Neuronal stem cell (in vitro differentiated cells): ENCODE results near the gene TCP1.
A peak's percentile ranks its signal among the peaks of the same experiment; 100 is the strongest.

Experiments used
- DNase-seq: peaks from one replicate; pipeline ENCODE4 v3.0.0-alpha.2; 2013; ENCODE audit warnings: low spot score
- H2AFZ ChIP-seq: one replicate; pipeline ENCODE4 v1.6.1; 2013; ENCODE audit warnings: mild to moderate bottlenecking, low read length, inconsistent platforms
- H2AK5ac ChIP-seq: 2 replicates; pipeline ENCODE4 v1.6.1; 2013; ENCODE audit warnings: low read depth, mild to moderate bottlenecking, inconsistent platforms, low read length, moderate library complexity, mixed read lengths
- H2BK120ac ChIP-seq: 2 replicates; pipeline ENCODE4 v1.6.1; 2013; ENCODE audit warnings: low read depth, mild to moderate bottlenecking, inconsistent platforms, low read length, moderate library complexity, mixed read lengths
- H2BK12ac ChIP-seq: one replicate; pipeline ENCODE4 v1.6.1; 2013; ENCODE audit warnings: low read length, inconsistent platforms
- H2BK15ac ChIP-seq: 2 replicates; pipeline ENCODE4 v1.6.1; 2013; ENCODE audit warnings: mild to moderate bottlenecking, low read length, inconsistent platforms, mixed read lengths
- H2BK5ac ChIP-seq: one replicate; pipeline ENCODE4 v1.6.1; 2013; ENCODE audit warnings: inconsistent platforms, mild to moderate bottlenecking, low read length, moderate library complexity
- H3K14ac ChIP-seq: one replicate; pipeline ENCODE4 v1.6.1; 2013; ENCODE audit warnings: low read length, inconsistent platforms
- H3K18ac ChIP-seq: 2 replicates; pipeline ENCODE4 v1.6.1; 2013; ENCODE audit warnings: low read length, inconsistent platforms
- H3K23ac ChIP-seq: 2 replicates; pipeline ENCODE4 v1.6.1; 2013; ENCODE audit warnings: low read depth, mild to moderate bottlenecking, mixed read lengths, low read length, inconsistent platforms; ENCODE audit not compliant: poor library complexity
- H3K27ac ChIP-seq: replicated peaks from 3 replicates; pipeline ENCODE4 v1.5.1; 2013; ENCODE audit warnings: low read length, inconsistent platforms
- H3K27me3 ChIP-seq, 3 experiments: 2 replicates each; pipeline ENCODE4 v1.6.1; 2013; ENCODE audit warnings: low read length in 3 of 3, mild to moderate bottlenecking in 2 of 3, inconsistent platforms in 1 of 3, low read depth in 1 of 3, mixed read lengths in 1 of 3, moderate library complexity in 1 of 3; ENCODE audit not compliant: control insufficient read depth in 3 of 3, insufficient read depth in 3 of 3
- H3K36me3 ChIP-seq, 2 donors: replicated peaks in 1 of 2; 2 replicates each; pipeline ENCODE4 v1.6.1; 2013; ENCODE audit warnings: low read length in 2 of 2; ENCODE audit not compliant: control insufficient read depth in 2 of 2, insufficient read depth in 2 of 2
- H3K4ac ChIP-seq: 2 replicates; pipeline ENCODE4 v1.6.1; 2013; ENCODE audit warnings: inconsistent platforms, mild to moderate bottlenecking, low read length, moderate library complexity
- H3K4me1 ChIP-seq, 2 donors: 1 replicate in 1 of 2; 2 replicates in 1 of 2; pipeline ENCODE4 v1.6.1; 2013; ENCODE audit warnings: low read length in 2 of 2, low read depth in 1 of 2; ENCODE audit not compliant: control insufficient read depth in 2 of 2, insufficient read depth in 1 of 2
- H3K4me2 ChIP-seq: one replicate; pipeline ENCODE4 v1.6.1; 2013; ENCODE audit warnings: mild to moderate bottlenecking, low read length, inconsistent platforms; ENCODE audit not compliant: insufficient read depth, poor library complexity, severe bottlenecking
- H3K4me3 ChIP-seq, 2 donors: 2 replicates each; pipeline ENCODE4 v1.5.1; 2013; ENCODE audit warnings: low read length in 2 of 2, mild to moderate bottlenecking in 2 of 2, inconsistent platforms in 1 of 2, moderate library complexity in 1 of 2
- H3K79me1 ChIP-seq: one replicate; pipeline ENCODE4 v1.6.1; 2013; ENCODE audit warnings: low read depth, mild to moderate bottlenecking, inconsistent platforms, low read length, moderate library complexity
- H3K9ac ChIP-seq: one replicate; pipeline ENCODE4 v1.6.1; 2013; ENCODE audit warnings: mild to moderate bottlenecking, low read depth, low read length, inconsistent platforms; ENCODE audit not compliant: poor library complexity
- H3K9me3 ChIP-seq, 2 donors: replicated peaks in 1 of 2; 2 replicates each; pipeline versions ENCODE3 to v1.6.1; 2013; ENCODE audit warnings: low read length in 2 of 2, mild to moderate bottlenecking in 2 of 2, inconsistent platforms in 1 of 2, low read depth in 1 of 2, mixed read lengths in 1 of 2, moderate library complexity in 1 of 2; ENCODE audit not compliant: control insufficient read depth in 2 of 2, insufficient read depth in 1 of 2
- H4K8ac ChIP-seq: one replicate; pipeline ENCODE4 v1.6.1; 2013; ENCODE audit warnings: low read depth, mild to moderate bottlenecking, inconsistent platforms, low read length, moderate library complexity
- H4K91ac ChIP-seq: one replicate; pipeline ENCODE4 v1.6.1; 2013; ENCODE audit warnings: low read length, low read depth, mild to moderate bottlenecking, inconsistent platforms; ENCODE audit not compliant: poor library complexity
- WGBS, 2 donors: extraction: QIAGEN DNeasy Blood & Tissue Kit; methylation state at CpG; one replicate each; pipeline ENCODE4 v1.1.7; 2013; ENCODE audit warnings: missing lambda C conversion rate in 2 of 2, mixed read lengths in 1 of 2; ENCODE audit not compliant: insufficient read length in 2 of 2, insufficient replicate concordance in 1 of 2; ENCODE audit errors: extremely low coverage in 2 of 2; 5-methylcytosine and 5-hydroxymethylcytosine counted together

The TCP1 gene

GRCh38 chr6:159831373-159831679 lies 41.9 kb upstream of the TCP1 start:
- H2AK5ac ChIP-seq = no peak overlapping the region
- no peak overlapping the region for H2BK5ac ChIP-seq
- H3K23ac ChIP-seq = peak overlapping the region; percentile 10
- H3K4ac ChIP-seq = no peak overlapping the region
- H3K27me3 ChIP-seq = peaks cover 0 to 8% (median 0%) of the 10 kb centered on the region in 3 experiments
- no peak for DNase-seq
- no peaks in the 10 kb centered on the region for H3K4me1 ChIP-seq
- H2BK15ac ChIP-seq = no peak overlapping the region
- H2BK12ac ChIP-seq = no peak overlapping the region
- no peak overlapping the region for H4K8ac ChIP-seq
- H3K79me1 ChIP-seq = no peaks in the 10 kb centered on the region
- H2BK120ac ChIP-seq = no peak overlapping the region
- H3K36me3 ChIP-seq = no peaks in the 10 kb centered on the region
- H3K18ac ChIP-seq = peak overlapping the region; percentile 8
- H4K91ac ChIP-seq = no peak overlapping the region
- H2AFZ ChIP-seq = no peak overlapping the region
- H3K9ac ChIP-seq = no peak overlapping the region
- no CpG with 5 or more reads among the region's 4 CpGs for WGBS, 2 donors
- no peak overlapping the region for H3K4me3 ChIP-seq
- H3K9me3 ChIP-seq = no peaks in the 10 kb centered on the region
- no peak overlapping the region for H3K4me2 ChIP-seq
- no peak overlapping the region for H3K27ac ChIP-seq
- no peak overlapping the region for H3K14ac ChIP-seq

GRCh38 chr6:159830501-159831372 lies 41.3 kb upstream of the TCP1 start:
- no peak overlapping the region for H4K8ac ChIP-seq
- H3K36me3 ChIP-seq = no peaks in the 10 kb centered on the region
- no peak overlapping the region for H3K4ac ChIP-seq
- H2BK12ac ChIP-seq = no peak overlapping the region
- H2BK5ac ChIP-seq = no peak overlapping the region
- H3K79me1 ChIP-seq = no peaks in the 10 kb centered on the region
- H3K23ac ChIP-seq = peak overlapping the region; percentile 10
- H3K27ac ChIP-seq = no peak overlapping the region
- no peaks in the 10 kb centered on the region for H3K4me1 ChIP-seq
- H3K4me2 ChIP-seq = no peak overlapping the region
- no peak overlapping the region for H4K91ac ChIP-seq
- H3K9ac ChIP-seq = no peak overlapping the region
- H3K27me3 ChIP-seq = peaks cover 0 to 8% (median 0%) of the 10 kb centered on the region in 3 experiments
- no peak overlapping the region for H2BK15ac ChIP-seq
- H3K18ac ChIP-seq = no peak overlapping the region
- peak overlapping the region; percentile 57 for H3K14ac ChIP-seq
- H2AFZ ChIP-seq = peak overlapping the region; percentile 64
- no peaks in the 10 kb centered on the region for H3K9me3 ChIP-seq
- DNase-seq = no peak
- no peak overlapping the region for H2BK120ac ChIP-seq
- H3K4me3 ChIP-seq = no peak overlapping the region
- WGBS, 2 donors = no CpG with 5 or more reads among the region's 11 CpGs
- H2AK5ac ChIP-seq = no peak overlapping the region

- Histone ChIP-seq H3K23ac (no peak overlapping the region), H3K36me3 (no peaks in the 10 kb centered on the region), H3K9ac (no peak overlapping the region), H3K14ac (no peak overlapping the region), H3K4ac (no peak overlapping the region), H3K18ac (no peak overlapping the region), H2BK5ac (no peak overlapping the region), H2BK12ac (no peak overlapping the region), H3K79me1 (no peaks in the 10 kb centered on the region), H2AK5ac (no peak overlapping the region), H3K4me3 (no peak overlapping the region), H4K91ac (no peak overlapping the region), H2BK120ac (no peak overlapping the region), H3K27me3 (peaks cover 0 to 6% (median 0%) of the 10 kb centered on the region in 3 experiments), H3K27ac (no peak overlapping the region), H3K9me3 (no peaks in the 10 kb centered on the region), H3K4me2 (no peak overlapping the region), H3K4me1 (no peaks in the 10 kb centered on the region), H2BK15ac (no peak overlapping the region), H2AFZ (no peak overlapping the region), H4K8ac (no peak overlapping the region)
- no CpG with 5 or more reads among the region's 4 CpGs for WGBS, 2 donors
- DNase-seq = no peak
Observed at GRCh38 chr6:159829526-159829925, 40.1 kb upstream of the TCP1 start.

- H2BK120ac ChIP-seq = no peak overlapping the region
- no peak overlapping the region for H3K18ac ChIP-seq
- H2BK15ac ChIP-seq = no peak overlapping the region
- no peaks in the 10 kb centered on the region for H3K79me1 ChIP-seq
- H2BK12ac ChIP-seq = no peak overlapping the region
- no peak overlapping the region for H3K9ac ChIP-seq
- no peak overlapping the region for H4K91ac ChIP-seq
- no peak overlapping the region for H4K8ac ChIP-seq
- no peak overlapping the region for H3K27ac ChIP-seq
- H3K36me3 ChIP-seq = no peaks in the 10 kb centered on the region
- no peaks in the 10 kb centered on the region for H3K9me3 ChIP-seq
- H3K23ac ChIP-seq = no peak overlapping the region
- no CpG with 5 or more reads among the region's 7 CpGs for WGBS, 2 donors
- H2BK5ac ChIP-seq = no peak overlapping the region
- DNase-seq = no peak
- H3K4me3 ChIP-seq = no peak overlapping the region
- H3K4me1 ChIP-seq = no peaks in the 10 kb centered on the region
- H3K4me2 ChIP-seq = no peak overlapping the region
- no peak overlapping the region for H3K4ac ChIP-seq
- H3K14ac ChIP-seq = no peak overlapping the region
- no peak overlapping the region for H2AK5ac ChIP-seq
- H2AFZ ChIP-seq = no peak overlapping the region
- peaks cover 0 to 3% (median 0%) of the 10 kb centered on the region in 3 experiments for H3K27me3 ChIP-seq
Observed at GRCh38 chr6:159828074-159828473, 38.7 kb upstream of the TCP1 start.
